H1 (cell line): ENCODE data around the gene LRRC74A. TPM values are rescaled to one million over a fixed set of nuclear protein-coding genes. Genes with fewer than 3 reads are reported as not detected.

Experiments used
- CTCF ChIA-PET: fragments of 300-600 bp; sonication (Branson Sonifier 250); formaldehyde crosslinking; loops from one replicate; lab custom pipeline; 2021; ENCODE audit not compliant: partially characterized antibody; lab: Charles Lee
- POLR2A ChIA-PET: fragments of 300-600 bp; sonication (Branson Sonifier 250); formaldehyde crosslinking; loops from one replicate; lab custom pipeline; 2021; ENCODE audit warnings: inconsistent platforms; ENCODE audit not compliant: partially characterized antibody; lab: Charles Lee
- DNase-seq, 2 experiments: peaks; one replicate each; pipeline versions ENCODE4 v3.0.0 to v3.0.0-alpha.2; 2010 to 2022; ENCODE audit warnings: low spot score in 2 of 2, low read depth in 1 of 2, mixed read lengths in 1 of 2
- FAIRE-seq: peaks from 2 replicates; lab custom pipeline; 2011; peaks lifted over from hg19 to GRCh38; lab: Jason Lieb, UNC
- H2AFZ ChIP-seq: 2 replicates; pipeline ENCODE4 v1.8.1; 2012; ENCODE audit warnings: low read length, inconsistent platforms
- H2AK5ac ChIP-seq: 2 replicates; pipeline ENCODE4 v1.6.1; 2013; ENCODE audit warnings: low read depth, low read length
- H2BK120ac ChIP-seq: replicated peaks from 2 replicates; pipeline ENCODE3; 2013; ENCODE audit warnings: low read depth, low read length, inconsistent platforms
- H2BK12ac ChIP-seq: 2 replicates; pipeline ENCODE4 v1.6.1; 2013; ENCODE audit warnings: low read depth, low read length
- H2BK15ac ChIP-seq: 2 replicates; pipeline ENCODE4 v1.6.1; 2013; ENCODE audit warnings: low read length
- H2BK20ac ChIP-seq: 2 replicates; pipeline ENCODE4 v1.6.1; 2013; ENCODE audit warnings: low read length
- H2BK5ac ChIP-seq: 2 replicates; pipeline ENCODE4 v1.6.1; 2013; ENCODE audit warnings: low read depth, low read length
- H3K14ac ChIP-seq: 2 replicates; pipeline ENCODE4 v1.6.1; 2013; ENCODE audit warnings: inconsistent platforms; ENCODE audit not compliant: insufficient read length
- H3K18ac ChIP-seq: 2 replicates; pipeline ENCODE4 v1.6.1; 2013; ENCODE audit warnings: low read length; ENCODE audit errors: extremely low read depth
- H3K23ac ChIP-seq: 2 replicates; pipeline ENCODE4 v1.6.1; 2013; ENCODE audit warnings: inconsistent platforms; ENCODE audit not compliant: insufficient read length
- H3K23me2 ChIP-seq: 2 replicates; pipeline ENCODE4 v1.6.1; 2013; ENCODE audit warnings: low read depth, low read length
- H3K27ac ChIP-seq: 2 replicates; pipeline ENCODE4 v1.6.1; 2011; ENCODE audit warnings: low read depth, low read length, inconsistent platforms
- H3K27me3 ChIP-seq, 4 experiments: replicated peaks in 1 of 4; 1 replicate in 1 of 4; 2 replicates in 3 of 4; pipeline versions ENCODE4 v1.6.1 to v1.8.1; 2011 to 2013; ENCODE audit warnings: low read length in 3 of 4, mild to moderate bottlenecking in 3 of 4, inconsistent platforms in 2 of 4, mixed read lengths in 2 of 4, moderate library complexity in 1 of 4; ENCODE audit not compliant: control insufficient read depth in 3 of 4, insufficient read depth in 3 of 4; ENCODE audit errors: extremely low read depth in 1 of 4
- H3K36me3 ChIP-seq, 4 experiments: 2 replicates each; pipeline versions ENCODE4 v1.6.1 to v1.8.1; 2011 to 2013; ENCODE audit warnings: mild to moderate bottlenecking in 4 of 4, low read length in 3 of 4, moderate library complexity in 2 of 4, control low read depth in 1 of 4, inconsistent platforms in 1 of 4; ENCODE audit not compliant: insufficient read depth in 4 of 4, control insufficient read depth in 2 of 4
- H3K4ac ChIP-seq: replicated peaks from 2 replicates; pipeline ENCODE3; 2013; ENCODE audit warnings: low read length, low read depth, mixed read lengths, inconsistent platforms; ENCODE audit not compliant: insufficient read length
- H3K4me1 ChIP-seq, 4 experiments: replicated peaks in 1 of 4; 1 replicate in 1 of 4; 2 replicates in 3 of 4; pipeline versions ENCODE4 v1.6.1 to v1.8.1; 2011 to 2013; ENCODE audit warnings: low read length in 3 of 4, inconsistent platforms in 2 of 4, mixed read lengths in 1 of 4; ENCODE audit not compliant: insufficient read depth in 4 of 4, control insufficient read depth in 3 of 4
- H3K4me2 ChIP-seq, 2 experiments: 2 replicates each; pipeline versions ENCODE4 v1.6.1 to v1.8.1; 2011 to 2013; ENCODE audit warnings: low read depth in 2 of 2, low read length in 2 of 2, control low read depth in 1 of 2, inconsistent platforms in 1 of 2, mild to moderate bottlenecking in 1 of 2; ENCODE audit not compliant: insufficient read depth in 1 of 2
- H3K4me3 ChIP-seq, 4 experiments: fragments of 200-600, 300-600 bp in 1 of 4; sonication (generic), shearing (Covaris generic), sonication (Bioruptor Twin) in 1 of 4; 2 replicates each; pipeline versions ENCODE4 v1.5.1 to v1.8.1; 2011 to 2016; ENCODE audit warnings: low read length in 4 of 4, low read depth in 3 of 4, control low read depth in 2 of 4, inconsistent platforms in 2 of 4, mild to moderate bottlenecking in 2 of 4, mixed read lengths in 1 of 4, moderate library complexity in 1 of 4; ENCODE audit not compliant: insufficient read depth in 2 of 4; ENCODE audit errors: extremely low read depth in 1 of 4
- H3K56ac ChIP-seq: replicated peaks from 2 replicates; pipeline ENCODE3; 2013; ENCODE audit warnings: low read depth, mild to moderate bottlenecking, mixed read lengths, low read length, inconsistent platforms; ENCODE audit not compliant: insufficient read length
- H3K79me1 ChIP-seq: 2 replicates; pipeline ENCODE4 v1.6.1; 2013; ENCODE audit warnings: low read depth, low read length, control low read depth
- H3K79me2 ChIP-seq, 2 experiments: 2 replicates each; pipeline versions ENCODE4 v1.6.1 to v1.8.1; 2012 to 2013; ENCODE audit warnings: low read length in 2 of 2, mild to moderate bottlenecking in 2 of 2, inconsistent platforms in 1 of 2; ENCODE audit not compliant: insufficient read depth in 2 of 2, control insufficient read depth in 1 of 2
- H3K9ac ChIP-seq, 4 experiments: replicated peaks in 1 of 4; 1 replicate in 1 of 4; 2 replicates in 3 of 4; pipeline versions ENCODE4 v1.6.1 to v1.8.1; 2011 to 2013; ENCODE audit warnings: low read depth in 3 of 4, low read length in 3 of 4, control low read depth in 2 of 4, mild to moderate bottlenecking in 2 of 4, moderate library complexity in 2 of 4, inconsistent platforms in 1 of 4; ENCODE audit errors: extremely low read depth in 1 of 4
- H3K9me3 ChIP-seq, 2 experiments: 2 replicates each; pipeline versions ENCODE4 v1.6.1 to v1.8.1; 2012 to 2013; ENCODE audit warnings: mild to moderate bottlenecking in 2 of 2, moderate library complexity in 2 of 2, control low read depth in 1 of 2, inconsistent platforms in 1 of 2, low read depth in 1 of 2, low read length in 1 of 2, mixed read lengths in 1 of 2; ENCODE audit not compliant: insufficient read depth in 2 of 2
- H4K20me1 ChIP-seq, 2 experiments: replicated peaks in 1 of 2; 2 replicates each; pipeline versions ENCODE3 to v1.8.1; 2011 to 2013; ENCODE audit warnings: inconsistent platforms in 2 of 2, low read length in 2 of 2, mild to moderate bottlenecking in 1 of 2; ENCODE audit not compliant: insufficient read depth in 2 of 2, control insufficient read depth in 1 of 2
- H4K5ac ChIP-seq: 2 replicates; pipeline ENCODE4 v1.6.1; 2013; ENCODE audit warnings: low read length, low read depth, mixed read lengths, inconsistent platforms; ENCODE audit not compliant: insufficient read length
- H4K8ac ChIP-seq: 2 replicates; pipeline ENCODE4 v1.8.0; 2013; ENCODE audit warnings: mild to moderate bottlenecking, moderate library complexity, low read length, inconsistent platforms; ENCODE audit not compliant: insufficient read depth; ENCODE audit errors: extremely low read depth
- H4K91ac ChIP-seq: replicated peaks from 2 replicates; pipeline ENCODE3; 2013; ENCODE audit warnings: low read length, mixed read lengths, inconsistent platforms; ENCODE audit not compliant: insufficient read length
- CBX5 ChIP-seq: fragments of 300-800, 300-1000 bp; sonication (generic); IDR thresholded peaks from 2 replicates; pipeline ENCODE4 v1.7.1; 2016; ENCODE audit warnings: antibody characterized with exemption, low read length, low read depth
- HDAC2 ChIP-seq, 2 experiments: fragments of 300-600 bp in 1 of 2; sonication (generic) in 1 of 2; IDR thresholded peaks; 2 replicates each; pipeline ENCODE4 v1.6.1; 2011 to 2012; ENCODE audit warnings: low read depth in 2 of 2, low read length in 2 of 2, mild to moderate bottlenecking in 2 of 2, moderate library complexity in 2 of 2, borderline replicate concordance in 1 of 2, inconsistent platforms in 1 of 2
- POLR2A ChIP-seq, 2 experiments: IDR thresholded peaks; 1 replicate in 1 of 2; 2 replicates in 1 of 2; pipeline ENCODE4 v1.6.1; 2011; ENCODE audit warnings: low read depth in 2 of 2, low read length in 2 of 2, mild to moderate bottlenecking in 2 of 2; ENCODE audit errors: control extremely low read depth in 1 of 2
- WGBS, 2 experiments: shearing (Covaris generic) in 1 of 2; methylation state at CpG; one replicate each; pipeline versions ENCODE4 v1.1.6 to v1.1.7; 2013 to 2015; ENCODE audit warnings: low lambda C conversion rate in 2 of 2, mixed read lengths in 2 of 2, inconsistent platforms in 1 of 2, low coverage in 1 of 2, missing lambda C conversion rate in 1 of 2; ENCODE audit not compliant: insufficient replicate concordance in 2 of 2, insufficient coverage in 1 of 2, insufficient read length in 1 of 2; ENCODE audit errors: extremely low coverage in 1 of 2, missing lambda C conversion rate in 1 of 2; 5-methylcytosine and 5-hydroxymethylcytosine counted together
- polyA plus RNA-seq, 7 experiments: library from polyadenylated mRNA; depleted of rRNA in 3 of 7; stranded (reverse) in 5 of 7; unstranded in 2 of 7; fragments of >200 nt in 5 of 7; fragments of 200-250 nt in 2 of 7; gene quantifications; 1 replicate in 5 of 7; 2 replicates in 1 of 7; 4 replicates in 1 of 7; pipeline versions ENCODE4 v1.2.1 to v1.2.3, GENCODE V29; 2011 to 2013; ENCODE audit warnings: missing spikeins in 2 of 7, mixed read lengths in 2 of 7
- total RNA-seq: library from RNA; stranded (reverse); fragmentation: NEBNext Ultra II Directional; extraction: Animal tissue kit (Norgen Biotek cat#: 25700); gene quantifications from 2 replicates; pipeline ENCODE4 v1.2.1, GENCODE V29; 2021

LRRC74A gene
- total and polyA plus RNA-seq, 2 of the 8 experiments (the other 6 are each of a cell fraction or from before 2014, with no cell fraction given): not detected

DNA sequence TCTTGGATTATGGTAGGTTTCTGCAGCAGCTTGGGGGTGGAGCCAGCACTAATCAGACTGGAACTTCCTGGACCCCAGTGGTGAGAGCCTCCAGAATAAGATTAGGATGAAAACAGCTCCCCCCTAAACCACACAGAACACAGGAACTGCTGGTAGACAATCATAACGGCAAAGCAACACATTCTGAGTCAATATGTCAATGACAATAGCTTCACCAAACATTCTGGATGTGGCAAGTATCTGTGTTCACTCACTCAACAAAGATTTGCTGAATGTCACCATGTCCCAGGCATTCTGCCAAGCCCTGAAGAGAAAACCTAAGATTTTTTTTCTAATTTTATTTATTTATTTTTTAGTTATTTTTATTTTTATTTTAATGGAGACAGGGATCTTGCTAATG lies 65.2 kb downstream of the LRRC74A start:
- 86% methylated on average over 1 of the region's 1 CpG; no CpG with 5 or more reads in 1 of the 2 experiments for WGBS, 2 experiments
- POLR2A ChIA-PET: no interaction called here
- H2AFZ ChIP-seq: no peak overlapping the region
- H3K79me2 ChIP-seq: no peaks in the 10 kb centered on the region
- no peaks in the 10 kb centered on the region for H3K79me1 ChIP-seq
- H3K56ac ChIP-seq: no peak overlapping the region
- no peak overlapping the region for H4K8ac ChIP-seq
- no peak overlapping the region for H3K4me3 ChIP-seq
- H3K27me3 ChIP-seq: peaks cover 0 to 2% (median 0%) of the 10 kb centered on the region in 4 experiments; a peak in 1 of 7 replicates
- FAIRE-seq (no peak), DNase-seq (no peak)
- H3K9ac ChIP-seq: no peak overlapping the region
- H3K4ac ChIP-seq: no peak overlapping the region
- no peak overlapping the region for H4K5ac ChIP-seq
- no peaks in the 10 kb centered on the region; a peak in 1 of 7 replicates for H3K4me1 ChIP-seq
- no peak overlapping the region for H3K27ac ChIP-seq
- H2BK20ac ChIP-seq: no peak overlapping the region
- H4K20me1 ChIP-seq: no peaks in the 10 kb centered on the region
- H3K9me3 ChIP-seq: no peaks in the 10 kb centered on the region; a peak in 1 of 4 replicates
- H2BK120ac ChIP-seq: no peak overlapping the region
- H3K4me2 ChIP-seq: no peak overlapping the region
- no peak overlapping the region for H2AK5ac ChIP-seq
- no peak overlapping the region for H2BK5ac ChIP-seq
- no peaks in the 10 kb centered on the region for H3K36me3 ChIP-seq
- H2BK15ac ChIP-seq: no peak overlapping the region
- no peak overlapping the region for H3K23ac ChIP-seq
- H3K23me2 ChIP-seq: no peaks in the 10 kb centered on the region
- H2BK12ac ChIP-seq: no peak overlapping the region
- CTCF ChIA-PET: interaction anchor here (1.4 to 27.4 kb wide), 6 partner anchors 16 to 204 kb away, joined by 3 to 719 read pairs (median 38); no protein-coding TSS in a partner anchor
- H3K14ac ChIP-seq: no peak overlapping the region
- no peak overlapping the region for H3K18ac ChIP-seq
- no peak overlapping the region for H4K91ac ChIP-seq
- TF ChIP-seq POLR2A (IDR thresholded peaks at IDR 0.05; ENCODE audit: control extremely low read depth in 1 of 2, low read depth in 2 of 2, low read length in 2 of 2) (no peak), CBX5 (no peak), HDAC2 (IDR thresholded peaks at IDR 0.05; ENCODE audit: borderline replicate concordance in 1 of 2, low read depth in 2 of 2, low read length in 2 of 2) (no peak)
